H1 (cell line): ENCODE results near the gene MAPRE2. TPM values are rescaled to one million over a fixed set of nuclear protein-coding genes. Genes with fewer than 3 reads are reported as not detected.

Experiments
- CTCF ChIA-PET: fragments of 300-600 bp; sonication (Branson Sonifier 250); formaldehyde crosslinking; loops from one replicate; lab custom pipeline; 2021; ENCODE audit not compliant: partially characterized antibody; lab: Charles Lee
- POLR2A ChIA-PET: fragments of 300-600 bp; sonication (Branson Sonifier 250); formaldehyde crosslinking; loops from one replicate; lab custom pipeline; 2021; ENCODE audit warnings: inconsistent platforms; ENCODE audit not compliant: partially characterized antibody; lab: Charles Lee
- DNase-seq, 2 experiments: peaks; one replicate each; pipeline versions ENCODE4 v3.0.0 to v3.0.0-alpha.2; 2010 to 2022; ENCODE audit warnings: low spot score in 2 of 2, low read depth in 1 of 2, mixed read lengths in 1 of 2
- FAIRE-seq: peaks from 2 replicates; lab custom pipeline; 2011; peaks lifted over from hg19 to GRCh38; lab: Jason Lieb, UNC
- H2AFZ ChIP-seq: 2 replicates; pipeline ENCODE4 v1.8.1; 2012; ENCODE audit warnings: low read length, inconsistent platforms
- H2AK5ac ChIP-seq: 2 replicates; pipeline ENCODE4 v1.6.1; 2013; ENCODE audit warnings: low read depth, low read length
- H2BK120ac ChIP-seq: replicated peaks from 2 replicates; pipeline ENCODE3; 2013; ENCODE audit warnings: low read depth, low read length, inconsistent platforms
- H2BK12ac ChIP-seq: 2 replicates; pipeline ENCODE4 v1.6.1; 2013; ENCODE audit warnings: low read depth, low read length
- H2BK15ac ChIP-seq: 2 replicates; pipeline ENCODE4 v1.6.1; 2013; ENCODE audit warnings: low read length
- H2BK20ac ChIP-seq: 2 replicates; pipeline ENCODE4 v1.6.1; 2013; ENCODE audit warnings: low read length
- H2BK5ac ChIP-seq: 2 replicates; pipeline ENCODE4 v1.6.1; 2013; ENCODE audit warnings: low read depth, low read length
- H3K14ac ChIP-seq: 2 replicates; pipeline ENCODE4 v1.6.1; 2013; ENCODE audit warnings: inconsistent platforms; ENCODE audit not compliant: insufficient read length
- H3K18ac ChIP-seq: 2 replicates; pipeline ENCODE4 v1.6.1; 2013; ENCODE audit warnings: low read length; ENCODE audit errors: extremely low read depth
- H3K23ac ChIP-seq: 2 replicates; pipeline ENCODE4 v1.6.1; 2013; ENCODE audit warnings: inconsistent platforms; ENCODE audit not compliant: insufficient read length
- H3K23me2 ChIP-seq: 2 replicates; pipeline ENCODE4 v1.6.1; 2013; ENCODE audit warnings: low read depth, low read length
- H3K27ac ChIP-seq: 2 replicates; pipeline ENCODE4 v1.6.1; 2011; ENCODE audit warnings: low read depth, low read length, inconsistent platforms
- H3K27me3 ChIP-seq, 4 experiments: replicated peaks in 1 of 4; 1 replicate in 1 of 4; 2 replicates in 3 of 4; pipeline versions ENCODE4 v1.6.1 to v1.8.1; 2011 to 2013; ENCODE audit warnings: low read length in 3 of 4, mild to moderate bottlenecking in 3 of 4, inconsistent platforms in 2 of 4, mixed read lengths in 2 of 4, moderate library complexity in 1 of 4; ENCODE audit not compliant: control insufficient read depth in 3 of 4, insufficient read depth in 3 of 4; ENCODE audit errors: extremely low read depth in 1 of 4
- H3K36me3 ChIP-seq, 4 experiments: 2 replicates each; pipeline versions ENCODE4 v1.6.1 to v1.8.1; 2011 to 2013; ENCODE audit warnings: mild to moderate bottlenecking in 4 of 4, low read length in 3 of 4, moderate library complexity in 2 of 4, control low read depth in 1 of 4, inconsistent platforms in 1 of 4; ENCODE audit not compliant: insufficient read depth in 4 of 4, control insufficient read depth in 2 of 4
- H3K4ac ChIP-seq: replicated peaks from 2 replicates; pipeline ENCODE3; 2013; ENCODE audit warnings: low read length, low read depth, mixed read lengths, inconsistent platforms; ENCODE audit not compliant: insufficient read length
- H3K4me1 ChIP-seq, 4 experiments: replicated peaks in 1 of 4; 1 replicate in 1 of 4; 2 replicates in 3 of 4; pipeline versions ENCODE4 v1.6.1 to v1.8.1; 2011 to 2013; ENCODE audit warnings: low read length in 3 of 4, inconsistent platforms in 2 of 4, mixed read lengths in 1 of 4; ENCODE audit not compliant: insufficient read depth in 4 of 4, control insufficient read depth in 3 of 4
- H3K4me2 ChIP-seq, 2 experiments: 2 replicates each; pipeline versions ENCODE4 v1.6.1 to v1.8.1; 2011 to 2013; ENCODE audit warnings: low read depth in 2 of 2, low read length in 2 of 2, control low read depth in 1 of 2, inconsistent platforms in 1 of 2, mild to moderate bottlenecking in 1 of 2; ENCODE audit not compliant: insufficient read depth in 1 of 2
- H3K4me3 ChIP-seq, 4 experiments: fragments of 200-600, 300-600 bp in 1 of 4; sonication (generic), shearing (Covaris generic), sonication (Bioruptor Twin) in 1 of 4; 2 replicates each; pipeline versions ENCODE4 v1.5.1 to v1.8.1; 2011 to 2016; ENCODE audit warnings: low read length in 4 of 4, low read depth in 3 of 4, control low read depth in 2 of 4, inconsistent platforms in 2 of 4, mild to moderate bottlenecking in 2 of 4, mixed read lengths in 1 of 4, moderate library complexity in 1 of 4; ENCODE audit not compliant: insufficient read depth in 2 of 4; ENCODE audit errors: extremely low read depth in 1 of 4
- H3K56ac ChIP-seq: replicated peaks from 2 replicates; pipeline ENCODE3; 2013; ENCODE audit warnings: low read depth, mild to moderate bottlenecking, mixed read lengths, low read length, inconsistent platforms; ENCODE audit not compliant: insufficient read length
- H3K79me1 ChIP-seq: 2 replicates; pipeline ENCODE4 v1.6.1; 2013; ENCODE audit warnings: low read depth, low read length, control low read depth
- H3K79me2 ChIP-seq, 2 experiments: 2 replicates each; pipeline versions ENCODE4 v1.6.1 to v1.8.1; 2012 to 2013; ENCODE audit warnings: low read length in 2 of 2, mild to moderate bottlenecking in 2 of 2, inconsistent platforms in 1 of 2; ENCODE audit not compliant: insufficient read depth in 2 of 2, control insufficient read depth in 1 of 2
- H3K9ac ChIP-seq, 4 experiments: replicated peaks in 1 of 4; 1 replicate in 1 of 4; 2 replicates in 3 of 4; pipeline versions ENCODE4 v1.6.1 to v1.8.1; 2011 to 2013; ENCODE audit warnings: low read depth in 3 of 4, low read length in 3 of 4, control low read depth in 2 of 4, mild to moderate bottlenecking in 2 of 4, moderate library complexity in 2 of 4, inconsistent platforms in 1 of 4; ENCODE audit errors: extremely low read depth in 1 of 4
- H3K9me3 ChIP-seq, 2 experiments: 2 replicates each; pipeline versions ENCODE4 v1.6.1 to v1.8.1; 2012 to 2013; ENCODE audit warnings: mild to moderate bottlenecking in 2 of 2, moderate library complexity in 2 of 2, control low read depth in 1 of 2, inconsistent platforms in 1 of 2, low read depth in 1 of 2, low read length in 1 of 2, mixed read lengths in 1 of 2; ENCODE audit not compliant: insufficient read depth in 2 of 2
- H4K20me1 ChIP-seq, 2 experiments: replicated peaks in 1 of 2; 2 replicates each; pipeline versions ENCODE3 to v1.8.1; 2011 to 2013; ENCODE audit warnings: inconsistent platforms in 2 of 2, low read length in 2 of 2, mild to moderate bottlenecking in 1 of 2; ENCODE audit not compliant: insufficient read depth in 2 of 2, control insufficient read depth in 1 of 2
- H4K5ac ChIP-seq: 2 replicates; pipeline ENCODE4 v1.6.1; 2013; ENCODE audit warnings: low read length, low read depth, mixed read lengths, inconsistent platforms; ENCODE audit not compliant: insufficient read length
- H4K8ac ChIP-seq: 2 replicates; pipeline ENCODE4 v1.8.0; 2013; ENCODE audit warnings: mild to moderate bottlenecking, moderate library complexity, low read length, inconsistent platforms; ENCODE audit not compliant: insufficient read depth; ENCODE audit errors: extremely low read depth
- H4K91ac ChIP-seq: replicated peaks from 2 replicates; pipeline ENCODE3; 2013; ENCODE audit warnings: low read length, mixed read lengths, inconsistent platforms; ENCODE audit not compliant: insufficient read length
- CBX5 ChIP-seq: fragments of 300-800, 300-1000 bp; sonication (generic); IDR thresholded peaks from 2 replicates; pipeline ENCODE4 v1.7.1; 2016; ENCODE audit warnings: antibody characterized with exemption, low read length, low read depth
- CTBP2 ChIP-seq: IDR thresholded peaks from 2 replicates; pipeline ENCODE4 v1.7.0; 2011; ENCODE audit warnings: borderline replicate concordance, mild to moderate bottlenecking, moderate library complexity, mixed read lengths, low read length; ENCODE audit not compliant: insufficient read depth, insufficient read length
- FOSL1 ChIP-seq: IDR thresholded peaks from 2 replicates; pipeline ENCODE4 v1.6.1; 2011; ENCODE audit warnings: mild to moderate bottlenecking, low read depth, low read length, moderate library complexity; ENCODE audit not compliant: insufficient read depth
- GABPA ChIP-seq: IDR thresholded peaks from 2 replicates; pipeline ENCODE4 v1.6.1; 2011; ENCODE audit warnings: mild to moderate bottlenecking, low read length, moderate library complexity, borderline replicate concordance; ENCODE audit not compliant: insufficient read depth
- KDM4A ChIP-seq: IDR thresholded peaks from one replicate; pipeline ENCODE4 v1.7.1; 2012; ENCODE audit warnings: low read depth, mild to moderate bottlenecking, moderate library complexity, low read length, inconsistent platforms; ENCODE audit not compliant: severe bottlenecking
- MAFK ChIP-seq: IDR thresholded peaks from 2 replicates; pipeline ENCODE4 v1.6.1; 2012; ENCODE audit warnings: low read depth, mild to moderate bottlenecking, improper control_type of control experiment, low read length
- PHF8 ChIP-seq: fragments of 200-600 bp; sonication (generic); conservative IDR thresholded peaks from 2 replicates; pipeline ENCODE4 v1.7.1; 2012; ENCODE audit warnings: low read depth, mild to moderate bottlenecking, inconsistent platforms, low read length, moderate library complexity
- SIX5 ChIP-seq: IDR thresholded peaks from 2 replicates; pipeline ENCODE4 v1.6.1; 2011; ENCODE audit warnings: mild to moderate bottlenecking, low read depth, low read length
- SP1 ChIP-seq: IDR thresholded peaks from 2 replicates; pipeline ENCODE4 v1.6.1; 2011; ENCODE audit warnings: low read depth, low read length
- SUZ12 ChIP-seq: fragments of 200-600 bp; sonication (generic); IDR thresholded peaks from 2 replicates; pipeline ENCODE4 v1.6.1; 2012; ENCODE audit warnings: mild to moderate bottlenecking, inconsistent platforms, low read length, moderate library complexity, mixed read lengths
- TAF7 ChIP-seq: optimal IDR thresholded peaks from 2 replicates; pipeline ENCODE3; 2011; ENCODE audit warnings: low read depth, mild to moderate bottlenecking, inconsistent platforms, low read length, moderate library complexity, borderline replicate concordance
- WGBS, 2 experiments: shearing (Covaris generic) in 1 of 2; methylation state at CpG; one replicate each; pipeline versions ENCODE4 v1.1.6 to v1.1.7; 2013 to 2015; ENCODE audit warnings: low lambda C conversion rate in 2 of 2, mixed read lengths in 2 of 2, inconsistent platforms in 1 of 2, low coverage in 1 of 2, missing lambda C conversion rate in 1 of 2; ENCODE audit not compliant: insufficient replicate concordance in 2 of 2, insufficient coverage in 1 of 2, insufficient read length in 1 of 2; ENCODE audit errors: extremely low coverage in 1 of 2, missing lambda C conversion rate in 1 of 2; 5-methylcytosine and 5-hydroxymethylcytosine counted together
- polyA plus RNA-seq, 7 experiments: library from polyadenylated mRNA; depleted of rRNA in 3 of 7; stranded (reverse) in 5 of 7; unstranded in 2 of 7; fragments of >200 nt in 5 of 7; fragments of 200-250 nt in 2 of 7; gene quantifications; 1 replicate in 5 of 7; 2 replicates in 1 of 7; 4 replicates in 1 of 7; pipeline versions ENCODE4 v1.2.1 to v1.2.3, GENCODE V29; 2011 to 2013; ENCODE audit warnings: missing spikeins in 2 of 7, mixed read lengths in 2 of 7
- total RNA-seq: library from RNA; stranded (reverse); fragmentation: NEBNext Ultra II Directional; extraction: Animal tissue kit (Norgen Biotek cat#: 25700); gene quantifications from 2 replicates; pipeline ENCODE4 v1.2.1, GENCODE V29; 2021
- TF ChIP-seq, protein P1 (sequence below): IDR thresholded peaks from 2 replicates; pipeline ENCODE4 v1.6.1; 2012; ENCODE audit warnings: inconsistent platforms
- TF ChIP-seq, protein P2 (sequence below): IDR thresholded peaks from 2 replicates; pipeline ENCODE4 v1.6.1; 2012; ENCODE audit warnings: inconsistent platforms

MAPRE2 gene
- total and polyA plus RNA-seq, 2 of the 8 experiments (the other 6 are each of a cell fraction or from before 2014, with no cell fraction given) = 32.6 to 33.1 TPM

DNA sequence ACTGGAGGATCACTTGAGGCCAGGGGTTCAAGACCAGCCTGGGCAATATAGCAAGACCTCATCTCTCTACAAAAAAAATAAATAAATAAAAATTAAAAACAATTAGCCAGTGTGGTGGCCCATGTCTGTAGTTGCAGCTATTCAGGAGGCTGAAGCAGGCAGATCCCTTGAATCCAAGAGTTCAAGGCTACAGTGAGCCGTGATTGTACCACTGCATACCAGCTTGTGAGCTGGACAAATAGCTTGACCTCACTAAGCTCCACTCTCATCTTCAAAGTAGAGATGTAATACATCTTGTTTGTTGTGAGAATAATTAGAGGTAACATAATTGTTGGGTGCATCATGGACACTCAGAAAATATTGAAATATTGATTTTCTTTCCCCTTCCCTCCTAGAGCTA is 31.1 kb upstream of the MAPRE2 start:
- H4K8ac ChIP-seq = no peak overlapping the region
- no peaks in the 10 kb centered on the region for H3K79me1 ChIP-seq
- H2AFZ ChIP-seq = no peak overlapping the region
- no peak overlapping the region for H3K4ac ChIP-seq
- no peak overlapping the region for H3K4me3 ChIP-seq
- H2BK20ac ChIP-seq = no peak overlapping the region
- H3K27me3 ChIP-seq = no peaks in the 10 kb centered on the region
- no peaks in the 10 kb centered on the region for H3K9me3 ChIP-seq
- DNase-seq (no peak), FAIRE-seq (no peak)
- H4K20me1 ChIP-seq = no peaks in the 10 kb centered on the region
- H3K79me2 ChIP-seq = no peaks in the 10 kb centered on the region
- no peak overlapping the region for H3K56ac ChIP-seq
- H3K4me1 ChIP-seq = peaks cover 0 to 2% (median 0%) of the 10 kb centered on the region in 4 experiments; a peak in 1 of 7 replicates
- no peak overlapping the region for H3K27ac ChIP-seq
- H3K36me3 ChIP-seq = no peaks in the 10 kb centered on the region
- no peak overlapping the region for H3K4me2 ChIP-seq
- H3K9ac ChIP-seq = no peak overlapping the region
- H3K14ac ChIP-seq = no peak overlapping the region
- H3K18ac ChIP-seq = no peak overlapping the region
- H2BK15ac ChIP-seq = no peak overlapping the region
- WGBS, 2 experiments = 100% methylated on average over 1 of the region's 1 CpG; no CpG with 5 or more reads in 1 of the 2 experiments
- ChIA-PET CTCF (interaction anchor here (0.6 to 3.4 kb wide), 10 partner anchors 10 to 448 kb away, joined by 3 to 22 read pairs (median 4); no protein-coding TSS in a partner anchor), POLR2A (no interaction called here)
- H3K23me2 ChIP-seq = no peaks in the 10 kb centered on the region
- no peak overlapping the region for H4K91ac ChIP-seq
- H2AK5ac ChIP-seq = no peak overlapping the region
- no peak overlapping the region for H3K23ac ChIP-seq
- H4K5ac ChIP-seq = no peak overlapping the region
- H2BK12ac ChIP-seq = no peak overlapping the region
- H2BK5ac ChIP-seq = no peak overlapping the region
- H2BK120ac ChIP-seq = no peak overlapping the region
- TF ChIP-seq MAFK = no peak
- TF ChIP-seq CBX5 = no peak
- TF ChIP-seq SIX5 = no peak
- TF ChIP-seq, protein P1, sequence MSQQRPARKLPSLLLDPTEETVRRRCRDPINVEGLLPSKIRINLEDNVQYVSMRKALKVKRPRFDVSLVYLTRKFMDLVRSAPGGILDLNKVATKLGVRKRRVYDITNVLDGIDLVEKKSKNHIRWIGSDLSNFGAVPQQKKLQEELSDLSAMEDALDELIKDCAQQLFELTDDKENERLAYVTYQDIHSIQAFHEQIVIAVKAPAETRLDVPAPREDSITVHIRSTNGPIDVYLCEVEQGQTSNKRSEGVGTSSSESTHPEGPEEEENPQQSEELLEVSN = no peak
- TF ChIP-seq KDM4A = no peak
- TF ChIP-seq SUZ12 = no peak
- TF ChIP-seq, protein P2, sequence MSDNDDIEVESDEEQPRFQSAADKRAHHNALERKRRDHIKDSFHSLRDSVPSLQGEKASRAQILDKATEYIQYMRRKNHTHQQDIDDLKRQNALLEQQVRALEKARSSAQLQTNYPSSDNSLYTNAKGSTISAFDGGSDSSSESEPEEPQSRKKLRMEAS = no peak
- no peak for TF ChIP-seq FOSL1
- TF ChIP-seq SP1 = no peak
- TF ChIP-seq TAF7 = no peak
- no peak for TF ChIP-seq PHF8
- no peak for TF ChIP-seq GABPA
- TF ChIP-seq CTBP2 = no peak
